Lower leg skin (tissue), 4 donors: ENCODE data around the gene GADD45A. TPM values are rescaled to one million over a fixed set of nuclear protein-coding genes. Genes with fewer than 3 reads are reported as not detected.

Experiments used
- DNase-seq, 2 donors: peaks; one replicate each; pipeline ENCODE4 v3.0.0-alpha.2; 2019; ENCODE audit warnings: low spot score in 2 of 2
- H3K4me3 ChIP-seq: fragments of 200-600 bp; sonication (generic); 2 replicates; pipeline ENCODE4 v1.5.1; 2017; ENCODE audit warnings: mild to moderate bottlenecking, low read depth; ENCODE audit not compliant: poor library complexity, severe bottlenecking
- CTCF ChIP-seq, 3 donors: fragments of 450-650 bp; IDR thresholded peaks; one replicate each; pipeline ENCODE4 v1.5.1; 2016; ENCODE audit warnings: antibody characterized with exemption in 3 of 3, mild to moderate bottlenecking in 3 of 3, moderate library complexity in 2 of 3
- POLR2A ChIP-seq, 2 donors: fragments of 450-650 bp; IDR thresholded peaks; one replicate each; pipeline ENCODE4 v1.6.1; 2016 to 2017; ENCODE audit warnings: antibody characterized with exemption in 2 of 2, mild to moderate bottlenecking in 1 of 2, moderate library complexity in 1 of 2
- WGBS, 2 donors: methylation state at CpG; one replicate each; pipeline ENCODE4 v1.1.5; 2018; 5-methylcytosine and 5-hydroxymethylcytosine counted together
- intact Hi-C: fragments of 100-400 bp; cut with DNase I; formaldehyde crosslinking; loops from one replicate; pipeline ENCODE4 v1.15.0; 2023; ENCODE audit warnings: low total_unique reads
- total RNA-seq, 4 donors: library from RNA; depleted of rRNA; stranded (reverse); fragments of >200 nt; gene quantifications; one replicate each; pipeline ENCODE4 v1.1.0, GENCODE V29; 2016

Gene GADD45A
- total RNA-seq, 4 donors from 2014 or later: 25.2 to 44.4 (median 29.0) TPM

DNA sequence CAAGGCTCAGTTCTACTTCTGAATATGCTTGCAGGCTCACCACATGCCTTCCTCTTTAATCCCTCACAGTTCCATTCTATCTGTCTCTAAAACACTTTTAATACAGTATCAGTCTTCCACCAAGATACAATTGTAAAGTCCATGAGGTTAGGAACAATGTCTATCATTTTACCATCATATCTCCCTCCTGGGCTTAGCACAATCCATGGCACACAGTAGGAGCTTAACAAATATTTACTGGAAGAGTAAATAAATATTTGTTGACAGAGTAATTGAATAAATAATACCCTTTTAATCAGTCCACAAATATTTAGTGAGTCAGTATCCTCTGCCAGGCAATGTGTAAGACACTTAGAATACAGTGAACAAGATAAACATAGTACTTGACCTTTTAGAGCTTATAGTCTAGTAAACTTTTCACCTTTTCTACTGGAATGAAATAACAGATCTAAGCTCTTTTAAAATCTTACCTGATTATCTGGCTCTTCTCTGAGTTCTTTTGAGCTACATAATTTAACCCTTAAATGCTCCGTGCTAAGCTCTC lies 12.7 kb upstream of the GADD45A start:
- H3K4me3 ChIP-seq: no peak overlapping the region
- DNase-seq: no peak
- intact Hi-C loops: no loop called here
- WGBS, 2 donors: 91 to 98% methylated on average over 1 of the region's 1 CpG
- TF ChIP-seq CTCF (IDR thresholded peaks at IDR 0.05): no peak
- TF ChIP-seq POLR2A (IDR thresholded peaks at IDR 0.05): no peak

- no peak for TF ChIP-seq CTCF (IDR thresholded peaks at IDR 0.05)
- TF ChIP-seq POLR2A (IDR thresholded peaks at IDR 0.05): no peak
- 87 to 95% methylated on average over 1 of the region's 1 CpG for WGBS, 2 donors
- intact Hi-C loops: no loop called here
Observed at GRCh38 chr1:67673468-67674201, 11.4 kb upstream of the GADD45A start.

GRCh38 chr1:67674260-67675011 lies 10.6 kb upstream of the GADD45A start:
- DNase-seq: peak; percentile 41 to 90
- 17 to 19% methylated on average over 4 of the region's 4 CpGs for WGBS, 2 donors
- H3K4me3 ChIP-seq: no peak overlapping the region
- TF ChIP-seq CTCF (IDR thresholded peaks at IDR 0.05) (no peak), POLR2A (IDR thresholded peaks at IDR 0.05) (no peak)
- intact Hi-C loops: no loop called here

More at GRCh38 chr1:67673468-67674201, 11.4 kb upstream of the GADD45A start:
- no peak overlapping the region for H3K4me3 ChIP-seq
- DNase-seq: no peak

DNA sequence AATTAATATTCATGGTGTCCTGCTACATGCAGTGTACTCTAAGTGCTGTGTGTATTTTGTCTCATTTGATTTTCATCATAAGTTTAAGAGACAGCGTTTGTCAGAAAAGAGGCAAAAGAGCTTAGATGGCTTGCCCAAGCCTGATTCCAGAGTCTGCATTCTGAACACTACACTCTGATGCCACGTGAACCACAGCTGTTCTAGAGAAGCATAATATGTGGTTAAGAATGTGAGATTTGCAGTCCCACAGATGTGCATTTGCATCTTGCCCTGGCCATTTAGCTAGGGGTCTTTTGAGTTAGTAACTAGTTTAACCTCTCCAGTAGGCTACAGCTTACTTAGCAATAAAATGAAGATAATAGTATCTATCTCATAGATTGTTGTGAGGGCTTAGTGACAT lies 9.2 kb upstream of the GADD45A start:
- TF ChIP-seq CTCF (IDR thresholded peaks at IDR 0.05) (no peak), POLR2A (IDR thresholded peaks at IDR 0.05) (no peak)
- no peak overlapping the region for H3K4me3 ChIP-seq
- WGBS, 2 donors: 72 to 82% methylated on average over 2 of the region's 2 CpGs
- DNase-seq: no peak
- intact Hi-C loops: no loop called here

GRCh38 chr1:67676287-67676686 lies 8.7 kb upstream of the GADD45A start:
- intact Hi-C loops: no loop called here
- WGBS, 2 donors: 90 to 97% methylated on average over 2 of the region's 2 CpGs
- H3K4me3 ChIP-seq: no peak overlapping the region
- no peak for TF ChIP-seq POLR2A (IDR thresholded peaks at IDR 0.05)
- no peak for TF ChIP-seq CTCF (IDR thresholded peaks at IDR 0.05)
- no peak for DNase-seq
